Upper lobe of left lung (tissue), 4 donors: ENCODE results near the gene DOCK10.

ENCODE experiments used
- CTCF ChIP-seq, 6 experiments: fragments of 450-650 bp in 4 of 6; fragments of 200-600 bp in 2 of 6; sonication (generic) in 2 of 6; IDR thresholded peaks; one replicate each; pipeline ENCODE4 v1.5.1; 2016 to 2019; ENCODE audit warnings: antibody characterized with exemption in 6 of 6
- POLR2AphosphoS5 ChIP-seq, 2 donors: sonication (generic); formaldehyde crosslinking; IDR thresholded peaks; one replicate each; pipeline ENCODE4 v1.5.1; 2017; ENCODE audit warnings: antibody characterized with exemption in 2 of 2

DNA sequence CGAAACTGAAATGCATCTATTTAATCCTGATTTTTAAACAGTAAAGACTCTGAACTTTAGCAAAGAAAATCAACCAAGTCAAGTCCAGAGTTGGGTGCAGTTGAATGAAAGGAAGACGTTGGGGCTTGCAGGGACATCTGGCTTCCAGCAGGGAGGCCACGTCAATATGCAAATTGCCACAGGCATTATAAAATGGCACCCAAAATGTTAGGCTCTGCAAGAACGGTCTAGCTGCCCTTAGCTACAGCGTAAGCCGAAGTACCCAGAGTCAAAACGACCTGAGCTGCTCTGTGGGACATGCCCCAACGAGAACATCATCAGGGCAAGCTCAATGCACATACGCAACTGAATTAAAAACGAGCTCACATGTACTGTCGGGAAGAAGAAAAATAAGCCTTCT, 30.7 kb downstream of the DOCK10 start:
- no peak for TF ChIP-seq POLR2AphosphoS5 (IDR thresholded peaks at IDR 0.05)
- no peak for TF ChIP-seq CTCF (IDR thresholded peaks at IDR 0.05)
